Measurements from ENCODE around the gene SPRN.
"Not testable (repeated sequence)": the region's sequence is repeated elsewhere in the genome, so short reads cannot be mapped to it uniquely, and the experiment has no call there.

Gene SPRN

GRCh38 chr10:133440633-133441285 lies 16.3 kb upstream of the SPRN start:
- no peak for DNase-seq

GRCh38 chr10:133439517-133440461 lies 15.4 kb upstream of the SPRN start:
- DNase-seq, result no peak

- no peak for DNase-seq
Observed at GRCh38 chr10:133438711-133439273, 14.4 kb upstream of the SPRN start.

GRCh38 chr10:133432789-133433188 lies 8.4 kb upstream of the SPRN start:
- DNase-seq, result not testable (repeated sequence)

- not testable (repeated sequence) for DNase-seq
Observed at GRCh38 chr10:133431888-133432613, 7.6 kb upstream of the SPRN start.

GRCh38 chr10:133429571-133429970 lies 5.1 kb upstream of the SPRN start:
- not testable (repeated sequence) for DNase-seq

GRCh38 chr10:133424102-133424501 lies 323 bp downstream of the SPRN start:
- DNase-seq, result not testable (repeated sequence)

GRCh38 chr10:133422807-133423771 lies 1.3 kb downstream of the SPRN start:
- no peak for DNase-seq

GRCh38 chr10:133422223-133422806 lies 2.1 kb downstream of the SPRN start:
- DNase-seq, result no peak

- no peak for DNase-seq
Observed at GRCh38 chr10:133421336-133422222, 2.8 kb downstream of the SPRN start.

- DNase-seq, result no peak
Observed at GRCh38 chr10:133420579-133420978, 3.8 kb downstream of the SPRN start.

GRCh38 chr10:133420028-133420427 lies 4.4 kb downstream of the SPRN start:
- no peak for DNase-seq

GRCh38 chr10:133419211-133419950 lies 5.0 kb downstream of the SPRN start:
- DNase-seq, result no peak

- DNase-seq, result no peak
Observed at GRCh38 chr10:133418289-133418993, 6.0 kb downstream of the SPRN start.

- no peak for DNase-seq
Observed at GRCh38 chr10:133415752-133416151, 8.7 kb downstream of the SPRN start.

- DNase-seq, result not testable (repeated sequence)
Observed at GRCh38 chr10:133414401-133414800, 10.0 kb downstream of the SPRN start.

GRCh38 chr10:133412381-133412711 lies 12.1 kb downstream of the SPRN start:
- no peak for DNase-seq
